Uterus (tissue), 4 donors: ENCODE results near the gene GIMAP8. TPM values are rescaled to one million over a fixed set of nuclear protein-coding genes. Genes with fewer than 3 reads are reported as not detected.
A peak's percentile ranks its signal among the peaks of the same experiment; 100 is the strongest.

Experiments used
- DNase-seq, 2 donors: peaks; one replicate each; pipeline ENCODE4 v3.0.0-alpha.2; 2019 to 2020
- H3K27ac ChIP-seq, 2 donors: fragments of 200-600 bp; sonication (generic); 1 replicate in 1 of 2; 2 replicates in 1 of 2; pipeline ENCODE4 v1.5.1; 2016 to 2018
- H3K27me3 ChIP-seq, 2 donors: fragments of 200-600 bp; sonication (generic); one replicate each; pipeline ENCODE4 v1.5.1; 2018 to 2019; ENCODE audit warnings: control low read depth in 1 of 2
- H3K36me3 ChIP-seq, 2 donors: fragments of 200-600 bp; sonication (generic); one replicate each; pipeline ENCODE4 v1.5.1; 2019; ENCODE audit warnings: control low read depth in 1 of 2
- H3K4me1 ChIP-seq, 2 donors: fragments of 200-600 bp; sonication (generic); one replicate each; pipeline ENCODE4 v1.5.1; 2018 to 2019; ENCODE audit warnings: control low read depth in 1 of 2
- H3K4me3 ChIP-seq, 2 donors: fragments of 200-600 bp; sonication (generic); 1 replicate in 1 of 2; 2 replicates in 1 of 2; pipeline ENCODE4 v1.5.1; 2018 to 2019; ENCODE audit warnings: mild to moderate bottlenecking in 1 of 2
- H3K9me3 ChIP-seq, 2 donors: fragments of 200-600 bp; sonication (generic); one replicate each; pipeline ENCODE4 v1.5.1; 2019; ENCODE audit warnings: control low read depth in 1 of 2
- POLR2A ChIP-seq, 2 donors: fragments of 450-650 bp; IDR thresholded peaks; one replicate each; pipeline ENCODE4 v1.6.1; 2016; ENCODE audit warnings: antibody characterized with exemption in 2 of 2, mild to moderate bottlenecking in 1 of 2, moderate library complexity in 1 of 2
- intact Hi-C: fragments of 100-400 bp; cut with DNase I; formaldehyde crosslinking; loops from one replicate; pipeline ENCODE4 v1.15.1; 2023; ENCODE audit warnings: low total_unique reads
- total RNA-seq, 4 donors: library from RNA; depleted of rRNA in 3 of 4; stranded (reverse); fragments of >200 nt in 3 of 4; gene quantifications; one replicate each; pipeline versions ENCODE4 v1.1.0 to v1.2.4, GENCODE V29; 2014 to 2023
- TF ChIP-seq, protein P1 (sequence below), 4 experiments: fragments of 200-600 bp in 2 of 4; fragments of 450-650 bp in 2 of 4; sonication (generic) in 2 of 4; IDR thresholded peaks; one replicate each; pipeline ENCODE4 v1.5.1; 2016 to 2019; ENCODE audit warnings: antibody characterized with exemption in 4 of 4, mild to moderate bottlenecking in 2 of 4, moderate library complexity in 1 of 4
- donor health status: DM: yes; HTN: yes; CAD: no.

Gene GIMAP8
- total RNA-seq, 4 donors from 2014 or later: 16.7 to 47.7 (median 25.6) TPM

DNA sequence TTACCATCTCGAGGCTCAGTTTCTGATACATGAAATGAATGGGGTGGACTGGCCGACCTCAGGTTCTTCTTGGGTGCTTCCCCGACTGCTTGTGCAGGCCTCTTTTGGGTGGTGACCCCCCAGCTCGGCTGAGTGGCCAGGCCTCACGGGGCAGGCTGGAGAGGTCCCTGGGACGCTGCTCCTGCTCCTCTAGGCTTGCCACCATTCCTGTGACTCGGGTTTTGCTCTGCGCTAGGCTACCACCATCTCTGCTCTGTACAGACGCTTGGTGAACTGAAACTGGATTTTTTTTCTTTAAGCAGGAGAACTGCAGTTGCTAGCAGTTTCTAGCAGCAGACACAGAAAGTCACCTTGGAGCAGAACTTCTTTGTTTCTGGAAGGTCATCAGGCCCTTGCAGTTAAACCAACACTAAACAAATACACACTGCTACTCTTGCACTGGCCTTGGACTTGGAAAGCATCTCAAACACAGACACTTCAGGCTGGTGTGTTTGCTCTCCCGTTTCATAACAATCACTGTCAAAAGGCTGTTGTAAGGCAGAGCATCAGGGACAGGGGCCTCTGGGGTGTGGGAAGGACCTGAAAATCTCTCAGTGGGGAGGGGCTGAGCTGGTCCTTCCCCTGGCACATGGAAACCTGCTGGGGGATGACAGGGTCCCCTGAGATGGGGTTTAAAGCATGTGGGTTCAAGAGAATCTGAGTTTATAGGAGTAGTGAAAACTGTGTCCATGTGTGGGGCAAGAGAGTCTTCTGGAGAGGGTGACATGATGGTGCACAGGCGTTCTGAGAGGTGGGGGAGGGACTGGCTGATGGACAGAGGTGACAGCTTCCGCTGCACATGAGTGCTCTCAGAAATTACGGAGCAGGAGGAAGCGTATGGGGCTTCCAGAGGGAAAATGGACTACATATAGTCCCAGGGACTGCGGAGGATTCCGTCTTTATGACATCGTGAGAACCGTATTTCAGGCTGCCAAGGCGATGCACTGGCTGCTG, 35.0 kb upstream of the GIMAP8 start:
- Histone ChIP-seq H3K9me3 (no peaks in the 10 kb centered on the region), H3K4me3 (no peak overlapping the region), H3K27me3 (no peaks in the 10 kb centered on the region), H3K36me3 (no peaks in the 10 kb centered on the region), H3K27ac (no peak overlapping the region), H3K4me1 (no peaks in the 10 kb centered on the region)
- DNase-seq: no peak
- intact Hi-C loops: no loop called here
- TF ChIP-seq POLR2A (IDR thresholded peaks at IDR 0.05): no peak

DNA sequence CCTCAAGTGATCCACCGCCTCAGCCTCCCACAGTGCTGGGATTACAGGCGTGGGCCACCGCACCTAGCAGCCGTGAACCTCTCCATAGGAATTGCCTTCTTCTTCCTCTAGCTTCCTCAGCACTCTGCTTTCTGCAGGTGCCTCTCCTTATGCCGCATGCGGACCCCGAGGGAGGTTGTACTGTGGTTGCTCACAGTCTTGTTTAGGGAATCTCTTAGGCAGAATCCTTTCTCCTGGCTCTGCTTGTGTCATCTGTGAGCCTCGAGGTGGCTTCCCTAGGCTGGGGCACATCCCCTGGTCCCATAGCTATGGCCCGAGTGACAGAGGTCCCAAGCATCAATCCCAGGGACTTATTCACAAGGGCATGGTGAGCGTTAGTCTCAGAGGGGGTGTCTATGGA, 33.2 kb upstream of the GIMAP8 start:
- DNase-seq: no peak
- Histone ChIP-seq H3K4me1 (no peaks in the 10 kb centered on the region), H3K4me3 (no peak overlapping the region), H3K9me3 (no peaks in the 10 kb centered on the region), H3K27me3 (no peaks in the 10 kb centered on the region), H3K36me3 (no peaks in the 10 kb centered on the region), H3K27ac (no peak overlapping the region)
- no peak for TF ChIP-seq POLR2A (IDR thresholded peaks at IDR 0.05)
- TF ChIP-seq, protein P1, sequence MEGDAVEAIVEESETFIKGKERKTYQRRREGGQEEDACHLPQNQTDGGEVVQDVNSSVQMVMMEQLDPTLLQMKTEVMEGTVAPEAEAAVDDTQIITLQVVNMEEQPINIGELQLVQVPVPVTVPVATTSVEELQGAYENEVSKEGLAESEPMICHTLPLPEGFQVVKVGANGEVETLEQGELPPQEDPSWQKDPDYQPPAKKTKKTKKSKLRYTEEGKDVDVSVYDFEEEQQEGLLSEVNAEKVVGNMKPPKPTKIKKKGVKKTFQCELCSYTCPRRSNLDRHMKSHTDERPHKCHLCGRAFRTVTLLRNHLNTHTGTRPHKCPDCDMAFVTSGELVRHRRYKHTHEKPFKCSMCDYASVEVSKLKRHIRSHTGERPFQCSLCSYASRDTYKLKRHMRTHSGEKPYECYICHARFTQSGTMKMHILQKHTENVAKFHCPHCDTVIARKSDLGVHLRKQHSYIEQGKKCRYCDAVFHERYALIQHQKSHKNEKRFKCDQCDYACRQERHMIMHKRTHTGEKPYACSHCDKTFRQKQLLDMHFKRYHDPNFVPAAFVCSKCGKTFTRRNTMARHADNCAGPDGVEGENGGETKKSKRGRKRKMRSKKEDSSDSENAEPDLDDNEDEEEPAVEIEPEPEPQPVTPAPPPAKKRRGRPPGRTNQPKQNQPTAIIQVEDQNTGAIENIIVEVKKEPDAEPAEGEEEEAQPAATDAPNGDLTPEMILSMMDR (IDR thresholded peaks at IDR 0.05): no peak
- intact Hi-C loops: no loop called here

DNA sequence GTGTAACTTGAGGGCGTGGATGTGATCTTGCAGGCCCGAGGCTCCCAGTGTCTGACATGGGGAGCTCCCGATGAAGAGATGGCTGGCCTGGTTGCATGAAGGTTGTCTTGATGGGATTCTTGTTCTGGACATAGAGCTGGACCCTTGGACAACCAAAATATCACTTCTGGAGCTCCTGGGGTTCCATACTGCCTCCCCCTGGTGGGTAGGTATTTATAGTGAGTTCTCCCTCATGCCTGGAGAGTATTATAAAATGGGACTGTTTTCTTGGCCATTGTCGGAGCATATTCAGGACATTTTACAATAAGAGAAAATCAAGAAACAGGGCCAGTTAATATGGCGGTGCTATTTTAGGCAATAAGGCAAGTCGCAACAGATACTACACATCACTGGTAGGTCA, 32.6 kb upstream of the GIMAP8 start:
- intact Hi-C loops: no loop called here

DNA sequence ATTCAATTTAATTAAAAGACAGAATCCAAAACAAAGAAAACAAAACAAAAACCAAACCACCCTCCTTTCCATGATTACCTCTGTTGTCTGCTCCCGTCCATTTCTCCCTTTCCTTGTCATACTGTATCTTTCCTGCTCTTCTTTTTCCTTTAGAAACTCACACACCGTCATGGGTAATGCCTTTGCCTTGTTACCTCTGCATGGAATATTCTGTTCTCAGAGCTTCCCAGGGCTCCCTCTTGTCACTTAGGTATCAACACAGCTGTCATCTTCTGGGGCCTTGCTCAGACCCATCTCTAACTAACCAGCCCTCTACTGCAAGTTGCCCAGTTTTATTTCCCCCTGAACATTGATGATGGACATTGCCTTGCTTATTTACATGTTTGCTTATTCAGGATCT, 30.2 kb upstream of the GIMAP8 start:
- TF ChIP-seq POLR2A (IDR thresholded peaks at IDR 0.05): no peak
- TF ChIP-seq, protein P1 (IDR thresholded peaks at IDR 0.05): no peak
- H3K9me3 ChIP-seq: no peaks in the 10 kb centered on the region
- H3K4me1 ChIP-seq: no peaks in the 10 kb centered on the region
- H3K27me3 ChIP-seq: no peaks in the 10 kb centered on the region
- intact Hi-C loops: loop anchor here (5.0 kb wide), 1 partner anchor 63 kb away; no protein-coding TSS in a partner anchor
- no peak overlapping the region for H3K27ac ChIP-seq
- H3K4me3 ChIP-seq: no peak overlapping the region
- no peaks in the 10 kb centered on the region for H3K36me3 ChIP-seq
- DNase-seq: no peak

More for the DNA sequence above, 32.6 kb upstream of the GIMAP8 start:
- no peaks in the 10 kb centered on the region for H3K36me3 ChIP-seq
- H3K4me3 ChIP-seq: no peak overlapping the region
- no peaks in the 10 kb centered on the region for H3K27me3 ChIP-seq
- no peak overlapping the region for H3K27ac ChIP-seq
- TF ChIP-seq, protein P1 (IDR thresholded peaks at IDR 0.05): no peak
- TF ChIP-seq POLR2A (IDR thresholded peaks at IDR 0.05): no peak
- H3K4me1 ChIP-seq: no peaks in the 10 kb centered on the region
- no peaks in the 10 kb centered on the region for H3K9me3 ChIP-seq
- DNase-seq: no peak

GRCh38 chr7:150420987-150421674, 29.3 kb upstream of the GIMAP8 start:
- TF ChIP-seq, protein P1 (IDR thresholded peaks at IDR 0.05): peak; percentile 84 to 90 (median 88)
- TF ChIP-seq POLR2A (IDR thresholded peaks at IDR 0.05): no peak
- H3K4me1 ChIP-seq: no peaks in the 10 kb centered on the region
- no peaks in the 10 kb centered on the region for H3K27me3 ChIP-seq
- intact Hi-C loops: loop anchor here (5.0 kb wide), 1 partner anchor 64 kb away; no protein-coding TSS in a partner anchor
- peak; percentile 81 to 85 for DNase-seq
- H3K9me3 ChIP-seq: no peaks in the 10 kb centered on the region
- no peaks in the 10 kb centered on the region for H3K36me3 ChIP-seq
- no peak overlapping the region for H3K27ac ChIP-seq
- H3K4me3 ChIP-seq: no peak overlapping the region
